D721Med (cell line): ENCODE results near the gene NTNG1.

Experiments used
- DNase-seq: peaks from one replicate; pipeline ENCODE4 v3.0.0; 2011; ENCODE audit warnings: low spot score; ENCODE audit not compliant: insufficient read length
- FAIRE-seq: peaks from 2 replicates; lab custom pipeline; 2011; peaks lifted over from hg19 to GRCh38; lab: Jason Lieb, UNC
- CTCF ChIP-seq: IDR thresholded peaks from 2 replicates; pipeline ENCODE4 v1.5.1; 2012; ENCODE audit warnings: mild to moderate bottlenecking, control low read depth; ENCODE audit not compliant: insufficient read depth; ENCODE audit errors: missing control alignments

The NTNG1 gene

GRCh38 chr1:107272321-107272720, 131.5 kb downstream of the NTNG1 start:
- DNase-seq (no peak), FAIRE-seq (no peak)
- TF ChIP-seq CTCF: no peak

DNA sequence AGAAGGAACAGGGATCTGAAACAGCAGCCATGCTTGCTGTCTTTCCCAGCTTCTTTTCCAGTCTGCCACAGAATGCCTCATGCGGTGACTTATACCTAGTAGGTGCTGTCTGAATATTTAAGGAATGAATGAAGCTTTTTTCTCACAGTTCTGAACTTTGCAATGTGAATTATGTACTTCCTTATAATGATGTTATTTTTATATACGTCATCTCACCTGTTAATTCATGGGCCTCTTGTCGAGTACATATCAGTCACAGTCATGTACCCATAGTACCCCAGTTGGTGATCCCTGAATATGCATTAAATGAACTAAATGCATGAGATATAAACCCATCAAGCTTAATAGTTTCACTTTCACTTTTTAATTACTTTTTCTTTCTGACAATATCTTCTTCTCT, 132.7 kb downstream of the NTNG1 start:
- no peak for TF ChIP-seq CTCF
- FAIRE-seq: no peak
- no peak for DNase-seq

DNA sequence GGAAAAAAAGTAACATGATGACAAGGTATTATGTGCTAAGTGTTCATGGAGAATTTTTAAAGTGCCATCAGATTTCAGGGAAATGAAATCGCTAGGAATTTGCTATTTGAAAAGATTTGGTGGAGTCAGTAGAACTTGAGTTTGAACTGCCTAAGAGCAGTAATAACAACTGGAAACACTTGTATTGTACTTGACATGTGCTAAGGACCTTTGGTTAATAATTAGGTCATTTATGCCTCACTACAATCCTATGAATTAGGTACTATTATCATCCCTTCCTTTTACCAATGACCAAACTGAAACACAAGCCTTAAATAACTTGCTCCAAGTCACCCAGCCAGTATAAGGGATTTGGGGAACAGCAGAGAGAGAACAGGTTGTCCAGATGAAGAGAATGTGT, 133.4 kb downstream of the NTNG1 start:
- DNase-seq: no peak
- no peak for FAIRE-seq
- no peak for TF ChIP-seq CTCF

DNA sequence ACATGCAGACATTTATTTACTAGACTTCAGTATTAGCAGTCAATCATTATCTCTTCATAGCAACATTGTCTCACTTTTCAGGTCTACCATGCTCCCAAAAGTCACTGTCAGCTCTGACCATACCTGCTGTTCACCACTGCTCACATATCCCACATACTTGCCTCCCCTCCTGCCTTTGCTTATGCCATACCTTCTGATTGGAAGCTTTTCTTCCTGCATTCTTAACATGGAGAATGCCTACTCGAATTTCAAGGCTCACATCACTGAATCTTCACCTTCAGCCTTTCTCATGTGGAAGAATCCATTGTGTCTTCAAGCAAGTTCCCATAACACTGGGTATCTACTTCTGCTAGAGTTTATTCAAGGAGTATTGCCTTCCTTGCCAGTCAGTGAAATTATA, 135.4 kb downstream of the NTNG1 start:
- no peak for TF ChIP-seq CTCF
- DNase-seq: no peak
- no peak for FAIRE-seq

GRCh38 chr1:107277022-107277421, 136.2 kb downstream of the NTNG1 start:
- no peak for DNase-seq
- peak; percentile 71 for FAIRE-seq

GRCh38 chr1:107286125-107286524, 145.3 kb downstream of the NTNG1 start:
- FAIRE-seq (no peak), DNase-seq (no peak)
- no peak for TF ChIP-seq CTCF

More at GRCh38 chr1:107277022-107277421, 136.2 kb downstream of the NTNG1 start:
- TF ChIP-seq CTCF: peak; percentile 67

GRCh38 chr1:107291987-107292386, 151.1 kb downstream of the NTNG1 start:
- FAIRE-seq (no peak), DNase-seq (no peak)
- no peak for TF ChIP-seq CTCF
